ENCODE data around the gene PTPN11.
"Not testable (repeated sequence)": the region's sequence is repeated elsewhere in the genome, so short reads cannot be mapped to it uniquely, and the experiment has no call there.

PTPN11 gene
- total RNA-seq, result 106 to 156 reads per million in 2 donors

- DNase-seq, result peak; percentile 89
Observed at GRCh38 chr12:112418608-112419296, at the start of gene PTPN11. Gene PTPN11, plus strand, starts transcription at chr12:112418947. Its CDS starts 165 bp downstream, at chr12:112419112.

DNA sequence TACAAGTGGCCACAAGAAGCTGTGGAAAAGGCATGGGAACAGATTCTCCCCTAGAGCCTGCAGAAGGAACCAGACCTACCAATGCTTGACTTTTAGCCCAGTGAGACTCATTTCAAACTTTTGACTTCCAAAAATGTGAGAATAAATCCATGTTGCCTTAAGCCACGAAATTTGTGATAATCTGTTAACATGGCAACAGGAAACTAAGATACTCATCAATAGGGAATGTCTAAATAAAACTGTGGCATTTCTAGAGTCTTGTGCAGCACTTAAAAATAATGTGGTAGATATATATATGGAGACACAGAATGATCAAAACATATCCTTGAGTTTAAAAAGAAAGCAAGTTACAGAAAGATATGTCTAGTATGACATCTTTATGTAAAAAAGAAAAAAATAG, 48.5 kb upstream of the PTPN11 start:
- no peak for DNase-seq

- DNase-seq, result no peak
Observed at GRCh38 chr12:112370868-112371510, 47.8 kb upstream of the PTPN11 start.

DNA sequence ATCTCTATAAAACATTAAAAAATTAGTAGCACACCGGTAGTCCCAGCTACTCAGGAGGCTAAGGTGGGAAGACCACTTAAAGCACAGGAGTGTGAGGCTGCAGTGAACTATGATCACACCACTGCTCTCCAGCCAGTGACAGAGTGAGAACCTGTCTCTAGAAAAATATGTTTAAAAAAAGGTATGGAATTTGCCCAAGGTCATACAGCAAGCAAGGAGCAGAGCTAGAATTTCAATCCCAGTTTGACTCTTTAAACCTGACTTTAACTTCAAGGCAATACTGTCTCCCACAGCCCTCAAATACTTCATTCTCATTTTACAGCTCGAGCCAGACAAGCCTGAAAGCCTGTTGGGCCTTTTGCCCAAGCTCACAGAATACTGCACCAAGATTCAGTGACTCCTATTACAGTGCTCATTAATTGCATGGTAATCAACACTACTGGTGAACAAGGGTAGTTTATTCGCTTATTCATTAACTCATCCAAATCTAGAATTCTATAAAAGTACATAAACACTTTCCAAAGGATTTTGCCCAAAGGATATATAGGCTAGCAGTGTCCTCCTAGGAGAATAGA, 44.5 kb upstream of the PTPN11 start:
- DNase-seq, result no peak

DNA sequence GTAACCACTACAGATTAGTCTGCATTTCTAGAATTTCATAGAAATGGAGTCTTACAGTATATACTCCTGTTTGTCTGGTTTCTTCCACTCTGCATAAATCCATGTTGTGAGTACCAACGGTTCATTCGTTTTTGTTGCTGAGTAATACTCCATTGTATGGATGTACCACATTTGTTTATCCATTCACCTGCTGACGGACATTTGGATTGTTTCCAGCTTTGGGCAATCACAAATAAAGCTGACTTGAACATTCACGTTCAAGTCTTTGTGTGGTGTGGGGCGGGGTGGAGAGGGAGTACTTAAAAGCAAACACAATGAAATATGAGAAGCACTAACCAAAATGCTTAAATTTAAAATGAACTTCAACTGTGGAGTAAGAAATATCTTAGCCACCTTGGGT, 43.6 kb upstream of the PTPN11 start:
- no peak for DNase-seq

DNA sequence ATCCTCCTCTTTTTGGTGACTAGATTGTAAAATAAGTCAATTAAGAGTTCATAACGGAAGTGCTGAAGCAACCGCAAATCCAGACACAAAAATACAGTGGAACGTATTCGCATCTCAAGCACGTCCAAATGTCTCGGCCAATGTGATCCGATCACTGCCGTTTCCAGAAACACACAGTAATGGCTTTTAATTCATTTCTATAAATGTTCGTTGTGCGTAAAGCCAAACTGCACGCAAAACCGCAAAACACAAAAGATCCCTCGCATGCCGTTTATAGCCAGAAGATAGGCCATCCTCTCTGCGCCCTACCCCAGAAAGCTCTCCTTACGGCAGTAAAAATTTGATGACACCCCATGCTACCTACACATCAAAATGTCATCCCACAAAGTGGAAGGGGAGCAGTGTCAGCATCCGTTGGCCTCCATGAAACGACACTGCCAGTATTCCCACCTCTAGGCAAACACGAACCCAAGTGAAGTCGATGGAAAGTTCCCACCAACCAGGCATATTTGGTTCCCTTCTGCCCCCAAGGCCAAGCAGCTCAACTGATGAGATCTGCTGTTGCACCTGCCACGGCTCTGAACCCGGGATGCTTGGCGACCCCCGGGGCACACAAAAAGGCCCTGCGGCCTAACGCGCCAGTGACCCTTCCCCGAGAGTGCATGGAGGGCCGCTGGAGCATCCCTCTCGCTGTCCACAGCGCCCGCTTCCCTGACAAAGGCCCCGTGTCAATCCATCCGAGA, 37.9 kb upstream of the PTPN11 start:
- no peak for DNase-seq

- peak; percentile 21 for DNase-seq
Observed at GRCh38 chr12:112381406-112381882, 37.3 kb upstream of the PTPN11 start.

DNA sequence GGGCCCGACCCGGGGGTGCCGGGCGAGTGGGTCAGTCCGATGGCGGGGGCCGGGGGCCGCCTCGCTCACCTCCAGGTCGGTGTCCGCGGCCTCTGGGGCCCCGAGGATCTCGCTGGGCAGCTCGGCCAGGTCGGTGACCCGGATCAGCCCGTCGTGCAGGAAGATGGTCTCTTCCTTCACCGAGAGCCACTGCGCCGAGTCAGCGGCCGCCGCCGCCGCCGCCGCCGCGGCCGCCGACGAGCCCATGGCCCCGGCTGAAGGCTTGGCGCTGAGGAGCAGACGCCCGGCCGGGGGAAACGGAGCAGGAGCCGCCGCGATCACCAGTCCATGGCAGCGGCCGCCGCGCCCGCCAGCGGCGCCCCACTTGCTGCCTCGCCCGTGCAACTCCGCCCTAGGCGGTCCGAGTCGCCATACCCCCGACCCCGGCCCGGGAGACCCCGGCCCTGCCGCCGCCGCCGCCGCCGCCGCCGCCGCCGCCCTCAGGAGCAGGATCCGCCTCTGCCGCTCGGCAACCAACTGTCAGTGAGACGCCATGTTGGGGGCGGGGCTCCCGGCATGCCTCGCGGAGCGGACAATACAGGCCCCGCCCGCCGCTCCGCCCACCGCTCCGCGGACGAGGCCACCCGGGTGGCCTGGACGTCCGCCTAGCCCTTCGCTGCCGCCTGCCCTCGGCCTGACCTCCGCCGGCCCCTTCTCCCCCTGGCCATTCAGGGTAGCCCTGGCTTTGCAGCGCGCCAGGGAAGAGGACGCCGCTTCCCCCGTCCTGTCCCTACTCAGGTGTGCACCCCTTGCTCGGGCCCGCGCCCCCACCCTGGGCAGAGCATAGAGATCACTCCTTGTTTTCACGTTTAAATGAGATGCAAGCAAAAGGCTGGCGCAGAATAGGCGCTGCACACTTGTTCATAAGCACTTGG, 36.6 kb upstream of the PTPN11 start, which contains the start of gene HECTD4:
Gene HECTD4 (minus strand): TSS at position 549 of the 914 bp plus-strand sequence. CDS start 303 bp downstream, at position 246.
- DNase-seq, result peak; percentile 93

GRCh38 chr12:112382866-112383265, 35.9 kb upstream of the PTPN11 start:
- no peak for DNase-seq

GRCh38 chr12:112386726-112387125, 32.0 kb upstream of the PTPN11 start:
- no peak for DNase-seq

DNA sequence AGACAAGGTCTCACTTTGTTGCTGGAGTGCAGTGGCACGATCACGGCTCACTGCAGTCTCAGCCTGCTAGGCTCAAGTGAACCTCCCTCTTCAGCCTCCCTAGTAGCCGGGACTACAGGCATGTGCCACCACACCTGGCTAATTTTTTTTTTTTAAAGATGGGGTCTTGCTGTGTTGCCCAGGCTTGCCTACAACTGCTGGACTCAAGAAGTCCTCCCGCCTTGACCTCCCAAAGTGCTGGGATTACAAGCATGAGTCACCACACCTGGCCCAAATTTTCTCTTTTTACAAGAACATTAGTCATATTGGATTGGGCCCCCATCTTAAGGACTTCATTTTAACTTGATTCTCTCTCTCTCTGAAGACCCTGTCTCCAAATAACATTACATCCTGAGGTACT, 29.5 kb upstream of the PTPN11 start:
- DNase-seq, result no peak

- DNase-seq, result not testable (repeated sequence)
Observed at GRCh38 chr12:112389922-112390654, 28.7 kb upstream of the PTPN11 start.

DNA sequence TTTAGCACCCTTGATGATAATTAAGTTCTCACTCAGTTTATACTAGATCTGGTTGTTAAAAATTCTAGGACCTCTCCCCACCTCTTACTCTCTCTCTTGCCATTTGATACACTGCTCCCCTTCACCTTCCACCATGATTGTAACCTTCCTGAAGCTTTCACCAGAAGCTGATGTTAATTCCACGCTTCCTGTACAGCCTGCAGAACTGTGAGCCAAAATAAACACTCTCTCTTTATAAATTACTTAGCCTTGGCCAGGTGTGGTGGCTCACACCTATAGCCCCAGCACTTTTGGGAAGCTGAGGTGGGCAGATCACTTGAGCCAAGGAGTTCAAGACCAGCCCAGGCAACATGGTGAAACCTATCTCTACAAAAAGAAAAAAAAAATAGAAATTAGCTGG, 25.4 kb upstream of the PTPN11 start:
- no peak for DNase-seq

DNA sequence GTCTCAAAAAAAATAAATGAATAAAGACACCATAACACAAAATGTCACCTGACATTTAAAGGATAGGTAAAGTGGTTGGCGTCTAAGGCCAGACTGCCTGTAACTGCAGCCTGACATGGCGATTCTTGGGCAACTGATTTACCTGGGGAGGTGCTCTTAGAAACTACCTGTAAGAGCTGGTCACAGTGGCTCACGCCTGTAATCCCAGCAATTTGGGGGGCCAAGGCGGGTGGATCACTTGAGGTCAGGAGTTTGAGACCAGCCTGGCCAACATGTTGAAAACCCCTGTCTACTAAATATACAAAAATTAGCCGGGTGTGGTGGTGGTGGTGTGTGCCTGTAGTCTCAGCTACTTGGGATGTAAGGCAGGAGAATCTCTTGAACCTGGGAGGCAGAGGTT, 17.7 kb upstream of the PTPN11 start:
- no peak for DNase-seq

DNA sequence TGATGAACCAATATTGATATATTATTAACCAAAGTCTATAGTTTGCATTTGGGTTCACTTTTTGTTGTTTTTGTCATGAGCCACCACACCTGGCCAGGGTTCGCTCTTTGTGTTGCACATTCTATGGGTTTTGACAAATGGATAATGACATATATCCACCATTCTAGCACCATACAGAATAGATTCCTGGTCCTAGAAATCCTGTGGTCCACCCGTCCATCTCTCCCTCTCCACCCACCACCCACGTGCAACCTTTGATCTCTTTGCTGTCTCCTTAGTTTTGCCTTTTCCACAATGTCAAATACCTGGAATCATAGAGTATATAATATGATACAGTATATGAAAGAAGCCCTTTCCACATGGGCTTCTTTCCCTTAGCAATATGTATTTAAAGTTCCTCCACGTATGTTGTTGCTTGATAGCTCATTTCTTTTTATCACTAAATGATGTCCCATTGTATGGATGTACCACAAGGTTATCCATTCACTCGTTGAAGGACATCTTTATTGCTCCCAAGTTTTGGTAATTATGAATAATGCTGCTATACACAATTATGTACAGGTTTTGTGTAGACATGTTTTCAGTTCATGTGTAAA, 16.7 kb upstream of the PTPN11 start:
- no peak for DNase-seq

GRCh38 chr12:112406519-112407488, 11.9 kb upstream of the PTPN11 start:
- no peak for DNase-seq

DNA sequence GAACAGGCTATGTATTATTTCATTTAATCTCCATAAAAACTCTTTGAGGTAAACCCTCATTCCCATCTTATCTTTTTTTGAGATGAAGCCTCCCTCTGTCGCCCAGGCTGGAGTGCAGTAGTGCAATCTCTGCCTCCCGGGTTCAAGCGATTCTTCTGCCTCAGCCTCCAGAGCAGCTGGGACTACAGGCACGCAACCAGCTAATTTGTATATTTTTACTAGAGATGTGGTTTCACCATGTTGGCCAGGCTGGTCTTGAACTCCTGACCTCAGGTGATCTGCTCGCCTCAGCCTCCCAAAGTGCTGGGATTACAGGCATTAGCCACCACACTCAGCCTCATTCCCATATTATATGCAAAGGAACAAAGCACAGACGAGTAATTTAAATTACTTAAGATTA, 11.1 kb upstream of the PTPN11 start:
- not testable (repeated sequence) for DNase-seq

DNA sequence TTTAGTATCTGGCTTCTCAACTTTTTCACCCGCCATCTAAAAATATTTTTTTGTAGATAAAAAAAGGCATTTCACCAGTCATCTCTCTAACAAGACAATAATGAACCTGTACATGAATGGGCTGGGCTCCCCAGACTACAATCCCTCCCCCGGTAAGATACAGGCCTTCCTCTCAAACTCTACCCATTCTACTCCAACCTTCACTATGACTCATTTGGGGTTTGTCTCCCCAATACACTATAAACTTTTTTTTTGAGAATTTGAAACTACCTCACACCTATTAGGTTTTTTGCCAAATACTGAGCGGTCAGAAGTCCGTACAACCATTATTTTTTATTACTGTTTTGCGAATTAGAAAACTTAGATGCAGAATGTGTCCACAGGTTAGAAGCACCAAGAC, 10.1 kb upstream of the PTPN11 start:
- no peak for DNase-seq

DNA sequence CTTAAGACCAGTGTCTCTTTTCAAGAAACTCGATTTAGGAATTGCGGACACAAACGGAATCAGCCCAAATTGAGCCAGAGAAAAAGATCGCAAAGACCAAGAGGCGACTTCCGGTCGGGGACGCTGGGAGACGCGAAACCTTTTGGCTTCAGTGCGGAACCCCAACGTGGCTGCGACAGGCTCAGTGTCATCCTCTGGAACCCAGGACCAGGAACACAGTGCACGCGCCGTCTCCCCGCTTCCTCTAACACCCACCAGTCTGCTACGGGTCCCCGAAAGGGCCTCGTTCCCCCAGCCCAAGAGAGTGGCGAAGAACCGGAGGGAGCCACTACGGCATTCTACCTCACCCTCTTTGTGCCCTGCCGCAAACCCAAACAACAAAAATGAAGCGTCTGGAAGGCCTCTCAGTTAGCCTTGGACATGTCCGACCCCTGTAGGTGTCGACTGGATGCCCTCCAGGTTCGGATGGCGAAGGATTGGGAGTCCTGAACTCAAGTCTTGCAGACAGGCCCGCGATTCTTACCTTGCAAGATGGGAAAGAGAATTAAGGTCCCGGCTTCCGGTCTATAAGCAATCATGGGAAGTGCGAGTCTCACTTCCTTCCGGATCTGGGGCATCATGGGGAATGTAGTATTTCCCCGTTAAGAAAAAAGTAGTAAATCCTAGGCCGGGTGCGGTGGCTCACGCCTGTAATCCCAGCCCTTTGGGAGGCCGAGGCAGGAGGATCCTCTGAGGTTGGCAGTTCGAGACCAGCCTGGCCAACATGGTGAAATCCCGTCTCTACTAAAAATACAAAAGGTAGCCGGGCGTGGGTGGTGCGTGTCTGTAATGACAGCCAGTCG, 9.5 kb upstream of the PTPN11 start, which contains the start of gene RPL6:
Gene RPL6 (minus strand): TSS at position 542 of the 842 bp plus-strand sequence. CDS start 949 bp downstream, outside the sequence.
- DNase-seq, result peak; percentile 57
